Measurements from ENCODE around the gene RGR.

DNA sequence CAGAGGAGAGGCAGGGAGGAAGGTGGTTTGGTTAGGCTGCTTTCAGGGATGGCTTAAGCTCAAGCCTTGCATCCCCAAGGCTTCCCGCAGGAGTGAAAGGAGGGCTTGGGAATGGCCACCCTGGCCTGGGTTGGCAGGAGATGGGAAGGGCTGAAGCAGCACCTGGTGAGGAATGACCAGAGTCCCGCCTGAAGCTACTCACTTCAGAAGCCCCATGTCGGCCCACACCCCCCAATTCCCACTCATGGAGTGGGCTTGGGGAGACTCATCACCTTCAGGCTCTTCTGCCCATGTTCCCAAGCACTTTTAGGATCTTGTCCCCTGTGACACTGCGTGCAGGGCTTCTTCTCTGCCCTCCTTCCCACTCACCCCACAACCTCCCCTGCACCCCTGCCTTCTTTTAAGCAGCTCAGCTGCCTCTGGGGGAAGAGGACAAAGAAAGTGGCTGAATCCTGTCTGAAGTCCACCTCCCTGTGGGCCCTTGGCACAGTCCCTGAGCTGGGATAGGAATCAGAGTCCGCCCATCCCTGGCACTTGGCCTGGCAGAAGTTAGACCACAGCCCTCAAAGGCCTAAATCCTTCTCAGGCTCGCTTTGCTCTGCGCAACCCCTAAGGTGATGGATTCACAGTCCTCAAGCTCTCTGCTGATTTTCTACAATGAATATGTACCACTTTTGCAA, 16.5 kb downstream of the RGR start:
- no peak for TF ChIP-seq POLR2A (IDR thresholded peaks at IDR 0.05)
- TF ChIP-seq, protein P1, sequence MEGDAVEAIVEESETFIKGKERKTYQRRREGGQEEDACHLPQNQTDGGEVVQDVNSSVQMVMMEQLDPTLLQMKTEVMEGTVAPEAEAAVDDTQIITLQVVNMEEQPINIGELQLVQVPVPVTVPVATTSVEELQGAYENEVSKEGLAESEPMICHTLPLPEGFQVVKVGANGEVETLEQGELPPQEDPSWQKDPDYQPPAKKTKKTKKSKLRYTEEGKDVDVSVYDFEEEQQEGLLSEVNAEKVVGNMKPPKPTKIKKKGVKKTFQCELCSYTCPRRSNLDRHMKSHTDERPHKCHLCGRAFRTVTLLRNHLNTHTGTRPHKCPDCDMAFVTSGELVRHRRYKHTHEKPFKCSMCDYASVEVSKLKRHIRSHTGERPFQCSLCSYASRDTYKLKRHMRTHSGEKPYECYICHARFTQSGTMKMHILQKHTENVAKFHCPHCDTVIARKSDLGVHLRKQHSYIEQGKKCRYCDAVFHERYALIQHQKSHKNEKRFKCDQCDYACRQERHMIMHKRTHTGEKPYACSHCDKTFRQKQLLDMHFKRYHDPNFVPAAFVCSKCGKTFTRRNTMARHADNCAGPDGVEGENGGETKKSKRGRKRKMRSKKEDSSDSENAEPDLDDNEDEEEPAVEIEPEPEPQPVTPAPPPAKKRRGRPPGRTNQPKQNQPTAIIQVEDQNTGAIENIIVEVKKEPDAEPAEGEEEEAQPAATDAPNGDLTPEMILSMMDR (IDR thresholded peaks at IDR 0.05) = no peak
- no peak for TF ChIP-seq POLR2AphosphoS5 (IDR thresholded peaks at IDR 0.05)
- no peak for TF ChIP-seq EP300 (IDR thresholded peaks at IDR 0.05)

All from gastroesophageal sphincter (tissue), 3 donors.